CD4-positive, alpha-beta memory T cell (primary cell): ENCODE results near the gene IRS2. TPM values are rescaled to one million over a fixed set of nuclear protein-coding genes. Genes with fewer than 3 reads are reported as not detected.
"Not testable (repeated sequence)": the region's sequence is repeated elsewhere in the genome, so short reads cannot be mapped to it uniquely, and the experiment has no call there.

Source experiments
- CTCF ChIA-PET: fragments of 350-600 bp; sonication (Branson Sonifier 250); formaldehyde crosslinking; loops from one replicate; lab custom pipeline; 2021; ENCODE audit warnings: inconsistent platforms; ENCODE audit not compliant: partially characterized antibody; lab: Charles Lee
- POLR2A ChIA-PET: fragments of 350-600 bp; sonication (Branson Sonifier 250); formaldehyde crosslinking; loops from one replicate; lab custom pipeline; 2021; ENCODE audit not compliant: partially characterized antibody; lab: Charles Lee
- DNase-seq, 5 donors: peaks; one replicate each; pipeline versions ENCODE4 v3.0.0 to v3.0.0-alpha.2; 2020 to 2022; ENCODE audit warnings: mixed read lengths in 1 of 5
- H3K27ac ChIP-seq: one replicate; pipeline ENCODE4 v1.7.0; 2013; ENCODE audit warnings: low read depth, low read length
- H3K27me3 ChIP-seq: 2 replicates; pipeline ENCODE4 v1.7.0; 2013; ENCODE audit warnings: mild to moderate bottlenecking, low read length, moderate library complexity; ENCODE audit not compliant: insufficient read depth
- H3K36me3 ChIP-seq: 2 replicates; pipeline ENCODE4 v1.7.0; 2013; ENCODE audit warnings: mild to moderate bottlenecking, low read length, moderate library complexity; ENCODE audit not compliant: insufficient read depth
- H3K4me1 ChIP-seq: 2 replicates; pipeline ENCODE4 v1.7.0; 2013; ENCODE audit warnings: mild to moderate bottlenecking, low read length, moderate library complexity; ENCODE audit not compliant: insufficient read depth
- H3K4me3 ChIP-seq, 2 donors: one replicate each; pipeline ENCODE4 v1.7.0; 2013; ENCODE audit warnings: low read length in 2 of 2, mild to moderate bottlenecking in 1 of 2
- H3K9me3 ChIP-seq, 2 donors: one replicate each; pipeline ENCODE4 v1.7.0; 2013; ENCODE audit warnings: low read length in 2 of 2, control low read depth in 1 of 2; ENCODE audit not compliant: control insufficient read depth in 1 of 2
- H3K27ac Mint-ChIP-seq, 7 donors: one replicate each; pipeline ENCODE4 v1.8.0; 2020 to 2021; ENCODE audit warnings: mixed read lengths in 7 of 7, mild to moderate bottlenecking in 6 of 7, inconsistent platforms in 3 of 7, moderate library complexity in 3 of 7
- H3K27me3 Mint-ChIP-seq, 2 donors: one replicate each; pipeline ENCODE4 v1.8.0; 2020 to 2021; ENCODE audit warnings: mixed read lengths in 2 of 2
- H3K36me3 Mint-ChIP-seq, 2 donors: one replicate each; pipeline ENCODE4 v1.8.0; 2020 to 2021; ENCODE audit warnings: mixed read lengths in 2 of 2, inconsistent platforms in 1 of 2, mild to moderate bottlenecking in 1 of 2
- H3K4me1 Mint-ChIP-seq, 4 donors: one replicate each; pipeline ENCODE4 v1.8.0; 2020 to 2021; ENCODE audit warnings: mixed read lengths in 4 of 4, mild to moderate bottlenecking in 1 of 4
- H3K4me3 Mint-ChIP-seq, 8 donors: one replicate each; pipeline ENCODE4 v1.8.0; 2020 to 2021; ENCODE audit warnings: mixed read lengths in 8 of 8, mild to moderate bottlenecking in 7 of 8, moderate library complexity in 6 of 8, inconsistent platforms in 3 of 8
- H3K9me3 Mint-ChIP-seq, 8 donors: one replicate each; pipeline ENCODE4 v1.8.0; 2020 to 2021; ENCODE audit warnings: mixed read lengths in 8 of 8, mild to moderate bottlenecking in 5 of 8, inconsistent platforms in 3 of 8, moderate library complexity in 1 of 8
- intact Hi-C: fragments of 100-400 bp; cut with micrococcal nuclease; formaldehyde crosslinking; loops from one replicate; pipeline ENCODE4 v1.15.1; 2023
- polyA plus RNA-seq, 2 donors: library from polyadenylated mRNA; unstranded; fragments of 300-500 nt; fragmentation: Illumina TruSeq; gene quantifications; one replicate each; pipeline ENCODE4 v1.2.3, GENCODE V29; 2021
- total RNA-seq, 2 experiments: library from RNA; stranded (reverse); gene quantifications; one replicate each; pipeline ENCODE4 v1.2.3, GENCODE V29; 2021

The IRS2 gene
- total and polyA plus RNA-seq, 4 experiments from 2014 or later: 1.3 to 21.4 (median 12.2) TPM

GRCh38 chr13:109735436-109735966 is 50.9 kb downstream of the IRS2 start:
- no peak for DNase-seq
- intact Hi-C loops: no loop called here
- no peaks in the 10 kb centered on the region for H3K36me3 ChIP-seq
- H3K27ac ChIP-seq: no peak overlapping the region
- H3K9me3 ChIP-seq: no peaks in the 10 kb centered on the region
- ChIA-PET POLR2A (no interaction called here), CTCF (interaction anchor here (1.0 kb wide), 1 partner anchor 8 kb away, joined by 3 read pairs; no protein-coding TSS in a partner anchor)
- H3K36me3 Mint-ChIP-seq: no peaks in the 10 kb centered on the region
- peaks cover 2 to 27% (median 11%) of the 10 kb centered on the region in 4 donors for H3K4me1 Mint-ChIP-seq
- H3K27ac Mint-ChIP-seq: no peak overlapping the region
- H3K9me3 Mint-ChIP-seq: peaks cover 0 to 3% (median 0%) of the 10 kb centered on the region in 8 donors
- peaks cover 9% of the 10 kb centered on the region for H3K4me1 ChIP-seq
- H3K27me3 ChIP-seq: no peaks in the 10 kb centered on the region
- H3K27me3 Mint-ChIP-seq: peaks cover 0 to 3% of the 10 kb centered on the region in 2 donors
- no peak overlapping the region for H3K4me3 Mint-ChIP-seq
- no peak overlapping the region for H3K4me3 ChIP-seq

- peaks cover 2 to 27% (median 11%) of the 10 kb centered on the region in 4 donors for H3K4me1 Mint-ChIP-seq
Measured at GRCh38 chr13:109734002-109734785, 52.2 kb downstream of the IRS2 start.

GRCh38 chr13:109733550-109733949 is 52.8 kb downstream of the IRS2 start:
- intact Hi-C loops: no loop called here
- Mint-ChIP-seq H3K9me3 (peaks cover 0 to 3% (median 0%) of the 10 kb centered on the region in 8 donors), H3K36me3 (no peaks in the 10 kb centered on the region), H3K4me1 (peaks cover 2 to 27% (median 11%) of the 10 kb centered on the region in 4 donors), H3K27ac (peak overlapping the region in 3 of 7 donors; percentile 32 to 64 (median 61)), H3K27me3 (peaks cover 3 to 11% of the 10 kb centered on the region in 2 donors), H3K4me3 (no peak overlapping the region)
- ChIA-PET POLR2A (no interaction called here), CTCF (no interaction called here)
- H3K4me3 ChIP-seq: no peak overlapping the region
- H3K4me1 ChIP-seq: peaks cover 9% of the 10 kb centered on the region
- no peak overlapping the region for H3K27ac ChIP-seq
- H3K27me3 ChIP-seq: no peaks in the 10 kb centered on the region
- H3K9me3 ChIP-seq: no peaks in the 10 kb centered on the region
- no peak for DNase-seq
- no peaks in the 10 kb centered on the region for H3K36me3 ChIP-seq

More at GRCh38 chr13:109734002-109734785, 52.2 kb downstream of the IRS2 start:
- H3K9me3 ChIP-seq: no peaks in the 10 kb centered on the region
- POLR2A ChIA-PET: no interaction called here
- no peak overlapping the region for H3K4me3 Mint-ChIP-seq
- no peaks in the 10 kb centered on the region for H3K27me3 ChIP-seq
- H3K4me3 ChIP-seq: no peak overlapping the region
- H3K36me3 Mint-ChIP-seq: no peaks in the 10 kb centered on the region
- intact Hi-C loops: no loop called here
- peaks cover 0 to 3% (median 0%) of the 10 kb centered on the region in 8 donors for H3K9me3 Mint-ChIP-seq
- no peak overlapping the region for H3K27ac ChIP-seq
- H3K27ac Mint-ChIP-seq: no peak overlapping the region
- H3K4me1 ChIP-seq: peaks cover 9% of the 10 kb centered on the region
- peaks cover 3 to 7% of the 10 kb centered on the region in 2 donors for H3K27me3 Mint-ChIP-seq
- CTCF ChIA-PET: interaction anchor here (0.7 kb wide), 1 partner anchor 8 kb away, joined by 4 read pairs; no protein-coding TSS in a partner anchor
- DNase-seq: peak in 1 of 5 donors; percentile 17
- no peaks in the 10 kb centered on the region for H3K36me3 ChIP-seq

- H3K27ac Mint-ChIP-seq, H3K9me3 Mint-ChIP-seq, H3K9me3 ChIP-seq, DNase-seq, H3K27me3 ChIP-seq, H3K27ac ChIP-seq, H3K4me3 ChIP-seq, H3K4me1 ChIP-seq, intact Hi-C loops, H3K36me3 ChIP-seq, H3K36me3 Mint-ChIP-seq: not testable (repeated sequence)
- peaks cover 5 to 14% of the 10 kb centered on the region in 2 donors for H3K27me3 Mint-ChIP-seq
- POLR2A ChIA-PET: interaction anchor here (1.7 kb wide), 1 partner anchor 53 kb away, joined by 3 read pairs; no protein-coding TSS in a partner anchor
- CTCF ChIA-PET: interaction anchor here (1.0 to 1.9 kb wide), 4 partner anchors 20 to 52 kb away, joined by 3 to 6 read pairs (median 4); no protein-coding TSS in a partner anchor
- peaks cover 2 to 25% (median 10%) of the 10 kb centered on the region in 4 donors for H3K4me1 Mint-ChIP-seq
- H3K4me3 Mint-ChIP-seq: peak overlapping the region in 3 of 8 donors; percentile 49 to 87 (median 71)
Measured at GRCh38 chr13:109732470-109733170, 53.8 kb downstream of the IRS2 start.

- no peaks in the 10 kb centered on the region for H3K9me3 ChIP-seq
- H3K27me3 ChIP-seq: no peaks in the 10 kb centered on the region
- H3K36me3 ChIP-seq: no peaks in the 10 kb centered on the region
- Mint-ChIP-seq H3K27me3 (peaks cover 5 to 22% of the 10 kb centered on the region in 2 donors), H3K36me3 (no peaks in the 10 kb centered on the region), H3K9me3 (peaks cover 0 to 4% (median 0%) of the 10 kb centered on the region in 8 donors), H3K4me1 (peaks cover 2 to 24% (median 9%) of the 10 kb centered on the region in 4 donors), H3K4me3 (peak overlapping the region in 6 of 8 donors; percentile 4 to 93 (median 68)), H3K27ac (no peak overlapping the region)
- ChIA-PET POLR2A (interaction anchor here (1.7 kb wide), 1 partner anchor 54 kb away, joined by 3 read pairs; no protein-coding TSS in a partner anchor), CTCF (interaction anchor here (1.5 to 1.9 kb wide), 2 partner anchors 54 to 90 kb away, joined by 3 to 5 read pairs; no protein-coding TSS in a partner anchor)
- no peak overlapping the region for H3K27ac ChIP-seq
- peaks cover 9% of the 10 kb centered on the region for H3K4me1 ChIP-seq
- no peak for DNase-seq
- no peak overlapping the region for H3K4me3 ChIP-seq
- intact Hi-C loops: no loop called here
Measured at GRCh38 chr13:109730812-109731335, 55.5 kb downstream of the IRS2 start.

- H3K27ac Mint-ChIP-seq: no peak overlapping the region
- intact Hi-C loops: no loop called here
- CTCF ChIA-PET: no interaction called here
- peaks cover 9% of the 10 kb centered on the region for H3K4me1 ChIP-seq
- no peak overlapping the region for H3K4me3 ChIP-seq
- H3K4me1 Mint-ChIP-seq: peaks cover 2 to 23% (median 9%) of the 10 kb centered on the region in 4 donors
- no peak overlapping the region for H3K27ac ChIP-seq
- H3K9me3 Mint-ChIP-seq: peaks cover 0 to 4% (median 0%) of the 10 kb centered on the region in 8 donors
- no peaks in the 10 kb centered on the region for H3K36me3 ChIP-seq
- H3K27me3 Mint-ChIP-seq: peaks cover 5 to 22% of the 10 kb centered on the region in 2 donors
- no peak for DNase-seq
- no peaks in the 10 kb centered on the region for H3K36me3 Mint-ChIP-seq
- no peaks in the 10 kb centered on the region for H3K9me3 ChIP-seq
- no peak overlapping the region for H3K4me3 Mint-ChIP-seq
- POLR2A ChIA-PET: no interaction called here
- H3K27me3 ChIP-seq: no peaks in the 10 kb centered on the region
Measured at GRCh38 chr13:109728791-109729731, 57.3 kb downstream of the IRS2 start.
